Tibial nerve (tissue), 3 donors: ENCODE data around the gene KCMF1.

Experiments
- EP300 ChIP-seq, 2 donors: sonication (generic); formaldehyde crosslinking; IDR thresholded peaks; one replicate each; pipeline ENCODE4 v1.6.1; 2017; ENCODE audit warnings: antibody characterized with exemption in 2 of 2, mild to moderate bottlenecking in 1 of 2
- POLR2A ChIP-seq, 2 donors: fragments of 450-650 bp; IDR thresholded peaks; one replicate each; pipeline ENCODE4 v1.6.1; 2017; ENCODE audit warnings: antibody characterized with exemption in 2 of 2, mild to moderate bottlenecking in 2 of 2, moderate library complexity in 2 of 2

DNA sequence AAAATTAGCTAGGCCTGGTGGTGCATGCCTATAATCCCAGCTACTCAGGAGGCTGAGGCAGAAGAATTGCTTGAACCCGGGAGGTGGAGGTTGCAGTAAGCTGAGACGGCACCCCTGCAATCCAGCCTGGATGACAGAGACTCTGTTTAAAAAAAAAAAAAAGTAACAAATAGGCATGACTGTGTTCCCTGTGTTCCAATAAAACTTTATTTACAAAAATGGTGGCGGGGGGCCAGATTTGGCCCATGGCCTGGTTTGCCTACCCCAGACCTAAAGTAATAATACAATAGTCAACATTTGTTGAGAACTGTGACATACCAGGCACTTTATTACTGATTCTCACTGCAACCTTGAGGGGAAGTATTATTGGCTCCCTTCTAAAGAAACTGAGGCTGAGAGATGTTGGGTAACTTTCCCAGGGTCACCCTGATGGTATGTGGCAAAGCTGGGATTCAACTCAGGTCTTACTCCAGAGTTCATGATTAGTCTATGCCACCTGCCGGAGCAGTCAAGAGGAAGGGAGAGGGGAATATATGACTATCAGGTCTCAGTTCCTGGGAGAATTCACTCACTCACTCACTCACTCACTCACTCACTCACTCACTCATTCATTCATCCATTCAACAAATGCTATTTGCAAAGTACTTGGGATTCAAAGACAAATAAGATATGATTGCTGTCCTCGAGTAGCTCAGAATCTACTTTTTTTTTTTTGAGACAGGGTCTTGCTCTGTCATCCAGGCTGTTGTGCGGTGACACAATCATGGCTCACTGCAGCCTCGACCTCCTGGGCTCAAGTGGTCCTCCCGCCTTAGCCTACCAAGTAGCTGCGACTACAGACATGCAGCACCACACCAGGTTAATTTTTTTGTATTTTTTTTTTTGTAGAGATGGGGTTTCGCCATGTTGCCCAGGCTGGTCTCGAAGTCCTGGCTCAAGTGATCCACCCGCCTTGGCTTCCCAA is 14.3 kb upstream of the KCMF1 start:
- TF ChIP-seq POLR2A (IDR thresholded peaks at IDR 0.05): no peak
- no peak for TF ChIP-seq EP300 (IDR thresholded peaks at IDR 0.05)
